Measurements from ENCODE around the gene SCGB1C1. TPM values are rescaled to one million over a fixed set of nuclear protein-coding genes. Genes with fewer than 3 reads are reported as not detected.
"Not testable (repeated sequence)": the region's sequence is repeated elsewhere in the genome, so short reads cannot be mapped to it uniquely, and the experiment has no call there.

SCGB1C1 gene
- total and polyA plus RNA-seq, 2 experiments from 2014 or later, result not detected

GRCh38 chr11:218815-219593 is 26.1 kb downstream of the SCGB1C1 start:
- no peaks in the 10 kb centered on the region for H3K27me3 ChIP-seq
- H4K20me1 ChIP-seq (ENCODE audit: insufficient read depth, poor library complexity, severe bottlenecking), result no peaks in the 10 kb centered on the region
- H3K79me2 ChIP-seq, result no peaks in the 10 kb centered on the region
- H3K4me1 ChIP-seq (ENCODE audit: insufficient read depth), result no peaks in the 10 kb centered on the region
- no peak for TF ChIP-seq EZH2 (IDR thresholded peaks at IDR 0.05; ENCODE audit: borderline replicate concordance)
- TF ChIP-seq, protein P1, sequence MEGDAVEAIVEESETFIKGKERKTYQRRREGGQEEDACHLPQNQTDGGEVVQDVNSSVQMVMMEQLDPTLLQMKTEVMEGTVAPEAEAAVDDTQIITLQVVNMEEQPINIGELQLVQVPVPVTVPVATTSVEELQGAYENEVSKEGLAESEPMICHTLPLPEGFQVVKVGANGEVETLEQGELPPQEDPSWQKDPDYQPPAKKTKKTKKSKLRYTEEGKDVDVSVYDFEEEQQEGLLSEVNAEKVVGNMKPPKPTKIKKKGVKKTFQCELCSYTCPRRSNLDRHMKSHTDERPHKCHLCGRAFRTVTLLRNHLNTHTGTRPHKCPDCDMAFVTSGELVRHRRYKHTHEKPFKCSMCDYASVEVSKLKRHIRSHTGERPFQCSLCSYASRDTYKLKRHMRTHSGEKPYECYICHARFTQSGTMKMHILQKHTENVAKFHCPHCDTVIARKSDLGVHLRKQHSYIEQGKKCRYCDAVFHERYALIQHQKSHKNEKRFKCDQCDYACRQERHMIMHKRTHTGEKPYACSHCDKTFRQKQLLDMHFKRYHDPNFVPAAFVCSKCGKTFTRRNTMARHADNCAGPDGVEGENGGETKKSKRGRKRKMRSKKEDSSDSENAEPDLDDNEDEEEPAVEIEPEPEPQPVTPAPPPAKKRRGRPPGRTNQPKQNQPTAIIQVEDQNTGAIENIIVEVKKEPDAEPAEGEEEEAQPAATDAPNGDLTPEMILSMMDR (IDR thresholded peaks at IDR 0.05; ENCODE audit: poor library complexity), result no peak
- no peak for TF ChIP-seq EZH2phosphoT487 (IDR thresholded peaks at IDR 0.05; ENCODE audit: low read depth, severe bottlenecking, unreplicated experiment)
- no peaks in the 10 kb centered on the region for H3K9me2 ChIP-seq (replicated peaks; ENCODE audit: insufficient read depth)
- no peak overlapping the region for H3K27ac ChIP-seq
- H3K4me2 ChIP-seq, result no peak overlapping the region
- no peaks in the 10 kb centered on the region for H3K36me3 ChIP-seq (replicated peaks; ENCODE audit: insufficient read depth, low read depth)
- H2AFZ ChIP-seq, result no peak overlapping the region
- no peak for DNase-seq (ENCODE audit: low spot score)
- WGBS (ENCODE audit: low lambda C conversion rate, missing lambda C conversion rate), result 93% methylated on average over 29 of the region's 29 CpGs
- no peak overlapping the region for H3K4me3 ChIP-seq
- no peaks in the 10 kb centered on the region for H3K9me3 ChIP-seq (ENCODE audit: low read depth)

DNA sequence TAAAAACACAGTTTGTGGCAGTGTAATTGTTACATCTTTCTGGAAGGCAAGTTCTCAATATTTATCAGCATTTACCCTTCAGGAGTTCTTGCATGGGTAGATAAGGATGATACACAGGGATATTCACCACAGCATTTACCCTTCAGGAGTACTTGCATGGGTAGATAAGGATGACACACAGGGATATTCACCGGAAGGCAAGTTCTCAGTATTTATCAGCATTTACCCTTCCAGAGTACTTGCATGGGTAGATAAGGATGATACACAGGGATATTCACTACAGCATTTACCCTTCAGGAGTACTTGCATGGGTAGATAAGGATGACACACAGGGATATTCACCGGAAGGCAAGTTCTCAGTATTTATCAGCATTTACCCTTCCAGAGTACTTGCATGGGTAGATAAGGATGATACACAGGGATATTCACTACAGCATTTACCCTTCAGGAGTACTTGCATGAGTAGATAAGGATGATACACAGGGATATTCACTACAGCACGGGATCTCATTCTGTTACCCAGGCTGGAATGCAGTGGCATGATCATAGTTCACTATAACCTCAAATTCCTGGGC is 27.9 kb downstream of the SCGB1C1 start:
- H3K9me3 ChIP-seq (ENCODE audit: low read depth); H3K79me2 ChIP-seq; H3K4me1 ChIP-seq (ENCODE audit: insufficient read depth); H3K36me3 ChIP-seq (replicated peaks; ENCODE audit: insufficient read depth, low read depth); H2AFZ ChIP-seq; H4K20me1 ChIP-seq (ENCODE audit: insufficient read depth, poor library complexity, severe bottlenecking); H3K4me2 ChIP-seq; H3K4me3 ChIP-seq; H3K27ac ChIP-seq; H3K9me2 ChIP-seq (replicated peaks; ENCODE audit: insufficient read depth); DNase-seq (ENCODE audit: low spot score); H3K27me3 ChIP-seq: not testable (repeated sequence)
- WGBS (ENCODE audit: low lambda C conversion rate, missing lambda C conversion rate), result 62% methylated on average over 2 of the region's 3 CpGs

DNA sequence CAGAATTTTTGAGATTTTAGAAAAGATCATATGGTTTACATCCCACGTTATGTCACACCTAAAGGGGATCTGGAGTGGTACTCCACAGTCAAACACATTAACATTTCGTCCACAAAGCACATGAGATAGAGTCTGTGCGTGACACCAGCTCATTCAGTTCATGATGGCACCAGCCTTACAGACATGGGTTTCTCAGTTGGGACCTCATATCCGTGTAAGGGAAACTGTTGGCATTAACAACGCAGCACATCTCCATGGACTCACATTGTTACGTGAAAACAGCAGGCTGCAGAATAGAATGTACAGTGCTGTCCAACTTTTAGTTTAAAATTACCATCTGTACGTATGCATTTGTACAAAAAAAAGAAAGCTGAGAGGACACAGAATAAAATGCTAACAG is 28.7 kb downstream of the SCGB1C1 start:
- no peaks in the 10 kb centered on the region for H4K20me1 ChIP-seq (ENCODE audit: insufficient read depth, poor library complexity, severe bottlenecking)
- no peak overlapping the region for H3K27ac ChIP-seq
- WGBS (ENCODE audit: low lambda C conversion rate, missing lambda C conversion rate), result 89% methylated on average over 7 of the region's 7 CpGs
- no peak overlapping the region for H2AFZ ChIP-seq
- H3K79me2 ChIP-seq, result peaks cover 3% of the 10 kb centered on the region
- TF ChIP-seq, protein P1 (IDR thresholded peaks at IDR 0.05; ENCODE audit: poor library complexity), result no peak
- TF ChIP-seq EZH2phosphoT487 (IDR thresholded peaks at IDR 0.05; ENCODE audit: low read depth, severe bottlenecking, unreplicated experiment) (no peak), EZH2 (IDR thresholded peaks at IDR 0.05; ENCODE audit: borderline replicate concordance) (no peak)
- no peaks in the 10 kb centered on the region for H3K27me3 ChIP-seq
- H3K4me3 ChIP-seq, result no peak overlapping the region
- H3K36me3 ChIP-seq (replicated peaks; ENCODE audit: insufficient read depth, low read depth), result no peaks in the 10 kb centered on the region
- DNase-seq (ENCODE audit: low spot score), result no peak
- no peak overlapping the region for H3K4me2 ChIP-seq
- H3K9me2 ChIP-seq (replicated peaks; ENCODE audit: insufficient read depth), result no peaks in the 10 kb centered on the region
- no peaks in the 10 kb centered on the region for H3K9me3 ChIP-seq (ENCODE audit: low read depth)
- H3K4me1 ChIP-seq (ENCODE audit: insufficient read depth), result no peaks in the 10 kb centered on the region

GRCh38 chr11:221998-222789 is 29.3 kb downstream of the SCGB1C1 start:
- no peak overlapping the region for H3K27ac ChIP-seq
- H3K27me3 ChIP-seq, result no peaks in the 10 kb centered on the region
- peaks cover 6% of the 10 kb centered on the region for H3K79me2 ChIP-seq
- H3K36me3 ChIP-seq (replicated peaks; ENCODE audit: insufficient read depth, low read depth), result no peaks in the 10 kb centered on the region
- H3K4me2 ChIP-seq, result no peak overlapping the region
- DNase-seq (ENCODE audit: low spot score), result no peak
- H4K20me1 ChIP-seq (ENCODE audit: insufficient read depth, poor library complexity, severe bottlenecking), result no peaks in the 10 kb centered on the region
- H2AFZ ChIP-seq, result no peak overlapping the region
- no peaks in the 10 kb centered on the region for H3K9me2 ChIP-seq (replicated peaks; ENCODE audit: insufficient read depth)
- TF ChIP-seq EZH2phosphoT487 (IDR thresholded peaks at IDR 0.05; ENCODE audit: low read depth, severe bottlenecking, unreplicated experiment) (no peak), EZH2 (IDR thresholded peaks at IDR 0.05; ENCODE audit: borderline replicate concordance) (no peak)
- TF ChIP-seq, protein P1 (IDR thresholded peaks at IDR 0.05; ENCODE audit: poor library complexity), result no peak
- no peaks in the 10 kb centered on the region for H3K9me3 ChIP-seq (ENCODE audit: low read depth)
- H3K4me1 ChIP-seq (ENCODE audit: insufficient read depth), result no peaks in the 10 kb centered on the region
- 97% methylated on average over 14 of the region's 14 CpGs for WGBS (ENCODE audit: low lambda C conversion rate, missing lambda C conversion rate)
- H3K4me3 ChIP-seq, result no peak overlapping the region

Measured in hepatocyte (in vitro differentiated cells).